Ureter (tissue), 1 donor: ENCODE results near the gene HAPLN2. TPM values are rescaled to one million over a fixed set of nuclear protein-coding genes. Genes with fewer than 3 reads are reported as not detected.
A peak's percentile ranks its signal among the peaks of the same experiment; 100 is the strongest.
"Not testable (repeated sequence)": the region's sequence is repeated elsewhere in the genome, so short reads cannot be mapped to it uniquely, and the experiment has no call there.

Experiments
- DNase-seq: peaks from one replicate; pipeline ENCODE4 v3.0.0-alpha.2; 2020; ENCODE audit warnings: low spot score
- total RNA-seq: library from RNA; stranded (reverse); gene quantifications from one replicate; pipeline ENCODE4 v1.2.4, GENCODE V29; 2023
- donor health status: DM: yes; HTN: yes; CAD: no.

The HAPLN2 gene
- 5.6 TPM for total RNA-seq

DNA sequence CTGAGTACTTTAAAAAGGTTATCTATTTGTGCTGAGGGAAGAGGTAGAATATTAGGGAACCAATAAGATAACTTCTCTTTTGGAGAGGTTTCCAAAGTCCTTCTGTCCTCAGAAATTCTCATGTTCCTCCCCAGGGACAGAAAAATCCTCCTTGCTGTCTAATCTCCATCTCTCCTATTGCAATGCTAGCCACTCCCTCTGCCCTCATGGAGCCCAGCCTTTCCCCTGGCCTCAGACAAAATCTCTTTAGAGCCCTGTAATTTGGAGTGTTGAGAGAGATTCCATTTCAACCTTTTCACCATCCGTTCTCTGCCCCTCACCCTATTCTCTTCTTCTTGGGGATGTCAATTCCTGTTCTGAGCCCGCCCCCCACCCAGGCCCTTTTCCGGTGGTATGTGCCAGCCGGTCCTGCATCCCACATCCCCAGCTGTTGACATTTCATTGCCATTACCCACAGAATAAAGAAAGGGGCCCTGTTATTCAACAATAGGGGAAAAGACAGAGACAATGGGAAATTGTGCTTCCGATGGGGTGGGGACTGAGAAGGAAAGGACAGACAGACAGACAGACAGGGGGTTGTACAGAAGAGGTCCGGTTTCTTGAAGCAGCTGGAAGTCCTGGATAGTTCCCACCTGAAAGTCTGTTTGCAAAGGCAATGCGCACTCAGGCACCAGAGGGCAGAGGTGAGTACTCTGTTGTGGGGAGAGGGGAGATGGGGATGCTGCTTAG lies at the start of gene HAPLN2:
TSS of gene HAPLN2 (plus strand) at position 563 of the 729 bp plus-strand sequence. CDS start 4,076 bp downstream, outside the sequence.
- DNase-seq, result no peak

GRCh38 chr1:156571261-156571852 lies 47.9 kb upstream of the HAPLN2 start:
- DNase-seq, result no peak

- DNase-seq, result peak; percentile 85
Observed at GRCh38 chr1:156571919-156572662, 47.1 kb upstream of the HAPLN2 start, which contains the start of gene IQGAP3. Gene IQGAP3, minus strand, starts transcription at chr1:156572565. Its CDS starts 36 bp downstream, at chr1:156572529.

- DNase-seq, result no peak
Observed at GRCh38 chr1:156572663-156573018, 46.6 kb upstream of the HAPLN2 start.

- no peak for DNase-seq
Observed at GRCh38 chr1:156574039-156574633, 45.1 kb upstream of the HAPLN2 start.

DNA sequence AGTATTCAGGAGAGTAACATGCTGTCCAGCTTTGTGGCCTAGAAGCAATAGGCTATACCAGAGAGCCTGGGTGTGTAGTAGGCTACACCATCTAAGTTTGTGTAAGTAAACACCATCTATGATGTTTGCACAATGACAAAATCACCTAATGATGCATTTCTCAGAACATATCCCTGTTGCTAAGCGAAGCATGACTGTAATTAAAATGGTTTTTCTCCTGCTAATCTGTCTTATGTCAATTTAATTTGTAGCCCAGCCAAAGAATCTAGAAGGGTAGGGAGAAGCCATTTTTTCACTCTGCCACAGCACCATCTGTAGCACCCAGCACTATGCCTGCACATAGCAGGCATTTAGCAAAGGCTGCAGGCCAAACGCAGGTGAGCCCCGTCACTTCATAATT lies 41.7 kb upstream of the HAPLN2 start:
- DNase-seq, result no peak

GRCh38 chr1:156578055-156578454 lies 41.2 kb upstream of the HAPLN2 start:
- no peak for DNase-seq

DNA sequence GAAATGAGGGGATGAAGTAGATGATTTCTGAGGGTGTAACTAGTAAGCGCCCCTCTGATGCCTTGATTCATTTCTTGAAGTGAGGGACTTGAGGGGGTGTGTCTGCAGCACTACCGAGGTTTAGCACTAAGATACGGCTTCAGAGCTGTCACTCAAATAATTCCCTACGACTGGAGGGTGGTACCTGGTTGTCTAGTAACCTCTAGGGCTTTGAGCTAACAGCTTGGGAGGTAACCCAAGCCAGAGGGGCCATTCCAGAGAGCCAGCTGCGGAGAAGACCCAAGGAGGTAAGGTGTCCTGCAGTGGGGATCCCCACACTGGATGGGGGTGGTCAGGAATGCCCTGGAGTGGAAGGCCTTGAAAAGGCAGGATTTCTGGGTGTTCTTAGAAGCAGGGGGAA lies 39.7 kb upstream of the HAPLN2 start, which contains the start of gene TTC24:
TSS of gene TTC24 (plus strand) at position 252 of the 400 bp plus-strand sequence. CDS start 1,642 bp downstream, outside the sequence.
- no peak for DNase-seq

- no peak for DNase-seq
Observed at GRCh38 chr1:156581661-156582387, 37.4 kb upstream of the HAPLN2 start.

- DNase-seq, result no peak
Observed at GRCh38 chr1:156582388-156583017, 36.7 kb upstream of the HAPLN2 start.

DNA sequence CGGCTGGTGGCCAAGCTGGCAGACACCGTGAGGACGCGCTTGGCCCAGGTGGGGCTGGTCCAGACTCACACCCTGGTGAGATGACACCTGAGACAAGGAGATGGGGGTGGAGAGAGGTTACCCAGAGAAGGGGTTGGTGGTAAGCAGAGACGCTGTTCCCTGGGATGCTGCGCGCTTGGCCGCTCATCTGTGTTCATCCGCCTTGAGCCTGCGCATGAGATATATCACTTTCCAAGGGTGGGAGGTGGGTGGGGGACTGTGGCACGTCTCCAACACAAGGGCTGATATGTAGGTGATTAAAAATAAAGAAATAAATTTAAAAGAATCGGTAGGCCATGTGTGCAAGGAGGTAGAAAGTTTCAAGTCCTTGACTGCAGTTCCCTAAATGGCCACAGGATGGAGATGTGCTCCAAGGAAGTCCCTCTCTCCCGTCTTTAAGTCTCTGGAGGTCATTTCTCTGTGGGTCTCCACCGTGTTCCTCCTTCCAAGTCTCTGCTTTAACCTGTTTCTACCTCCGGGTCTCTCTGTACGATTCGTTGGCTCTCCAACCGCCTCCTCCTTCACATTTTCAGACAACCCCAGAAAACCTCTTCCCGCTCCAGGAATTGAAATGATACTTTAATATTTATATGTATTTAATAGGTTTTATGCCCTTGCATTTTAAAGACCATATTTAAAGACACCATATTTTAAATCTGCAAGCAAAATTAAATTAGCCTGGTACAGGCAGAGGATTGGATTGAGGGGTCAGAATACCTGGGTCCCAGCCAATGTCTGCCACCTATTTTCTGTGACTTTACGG lies 35.2 kb upstream of the HAPLN2 start:
- DNase-seq, result peak; percentile 80

DNA sequence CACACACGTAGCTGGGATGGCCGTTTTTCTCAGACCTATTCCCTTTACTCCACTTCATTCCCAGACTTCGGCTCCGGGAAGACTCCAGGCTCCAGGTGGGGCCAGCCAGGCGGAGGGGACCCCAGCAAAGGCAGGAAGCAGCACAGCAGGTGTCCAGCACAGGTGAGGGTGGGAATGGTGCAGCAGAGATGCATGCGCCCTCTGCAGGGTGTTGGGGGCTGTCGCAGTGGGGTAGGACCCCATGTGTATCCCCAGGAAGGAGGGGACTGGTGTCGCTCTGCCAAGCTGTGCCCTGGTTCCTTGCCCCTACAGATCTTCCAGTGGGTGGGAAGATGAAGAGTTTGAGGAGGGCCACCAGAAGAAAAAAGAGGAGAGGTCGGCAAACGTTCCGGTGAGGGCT lies 34.4 kb upstream of the HAPLN2 start:
- DNase-seq, result no peak

GRCh38 chr1:156586323-156586722 lies 32.9 kb upstream of the HAPLN2 start:
- no peak for DNase-seq

DNA sequence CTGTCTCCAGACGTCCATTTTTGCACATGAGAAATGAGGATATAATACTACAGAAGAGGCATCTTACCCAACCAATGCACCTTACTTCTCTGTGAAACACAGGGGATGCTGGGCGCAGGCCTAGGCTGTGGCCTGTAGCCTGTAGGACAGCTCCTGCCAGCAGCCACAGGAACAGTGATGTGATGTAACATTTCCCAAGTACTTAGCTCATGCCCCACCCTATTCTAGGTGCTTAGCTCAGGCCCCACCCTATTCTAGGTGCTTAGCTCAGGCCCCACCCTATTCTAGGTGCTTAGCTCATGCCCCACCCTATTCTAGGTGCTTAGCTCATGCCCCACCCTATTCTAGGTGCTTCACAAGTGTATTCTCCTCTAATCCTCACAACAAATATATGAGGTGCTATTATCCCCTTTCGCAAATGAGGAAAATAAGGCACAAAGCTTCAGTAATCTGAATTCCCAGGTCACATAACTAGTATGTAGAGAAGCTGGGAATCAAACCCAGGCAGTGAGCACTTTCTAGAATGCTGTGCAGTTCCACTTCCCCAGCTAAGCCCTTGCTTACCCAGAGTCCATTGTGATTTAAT lies 32.2 kb upstream of the HAPLN2 start:
- no peak for DNase-seq

DNA sequence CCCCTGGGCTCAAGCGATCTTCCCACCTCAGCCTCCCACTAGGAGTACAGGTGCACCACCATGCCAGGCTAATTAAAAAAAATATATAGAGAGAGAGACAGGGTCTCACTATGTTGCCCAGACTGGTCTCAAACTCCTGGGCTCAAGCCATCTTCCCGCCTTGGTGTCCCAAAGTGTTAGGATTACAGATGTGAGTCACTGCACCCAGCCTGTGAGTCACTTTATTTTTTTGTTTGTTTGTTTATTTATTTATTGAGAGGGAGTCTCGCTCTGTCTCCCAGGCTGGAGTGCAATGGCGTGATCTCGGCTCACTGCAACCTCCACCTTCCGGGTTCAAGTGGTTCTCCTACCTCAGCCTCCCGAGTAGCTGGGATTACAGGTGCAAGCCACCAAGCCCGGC lies 31.3 kb upstream of the HAPLN2 start:
- DNase-seq, result not testable (repeated sequence)

- no peak for DNase-seq
Observed at GRCh38 chr1:156589546-156589945, 29.7 kb upstream of the HAPLN2 start.

DNA sequence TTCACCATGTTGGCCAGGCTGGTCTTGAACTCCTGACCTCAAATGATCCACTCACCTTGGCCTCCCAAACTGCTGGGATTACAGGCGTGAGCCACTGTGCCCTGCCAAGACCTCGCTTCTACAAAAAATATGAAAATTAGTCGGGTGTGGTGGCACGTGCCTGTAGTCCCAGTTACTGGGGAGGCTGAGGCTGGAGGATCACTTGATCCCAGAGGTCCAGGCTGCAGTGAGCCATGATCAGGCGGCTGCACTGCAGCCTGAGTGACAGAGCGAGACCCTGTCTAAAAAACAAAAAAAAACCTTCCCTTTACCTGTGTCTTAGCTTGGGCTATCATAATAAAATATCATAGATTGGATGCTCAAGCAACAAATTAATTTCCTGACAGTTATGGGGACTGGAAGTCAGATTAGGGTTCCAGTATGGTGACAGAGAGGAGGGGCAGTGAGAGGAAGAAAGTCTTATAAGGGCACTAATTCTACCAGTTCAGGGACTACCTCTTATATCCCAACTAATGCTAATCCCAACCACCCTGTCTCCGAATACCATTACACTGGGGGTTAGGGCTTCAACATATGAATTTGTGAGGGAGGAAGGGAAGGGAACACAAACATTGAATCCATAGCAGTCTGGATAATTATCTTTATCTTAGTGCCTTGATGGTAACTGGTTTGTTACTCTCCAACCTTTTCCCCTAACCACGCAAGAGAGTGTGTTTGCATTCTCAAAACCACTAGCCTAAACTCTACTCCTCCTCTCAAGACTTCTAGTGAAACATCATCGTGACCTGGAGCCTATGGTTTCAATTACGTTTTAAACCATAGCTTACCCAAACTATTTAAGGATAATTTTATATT lies 28.7 kb upstream of the HAPLN2 start:
- no peak for DNase-seq

DNA sequence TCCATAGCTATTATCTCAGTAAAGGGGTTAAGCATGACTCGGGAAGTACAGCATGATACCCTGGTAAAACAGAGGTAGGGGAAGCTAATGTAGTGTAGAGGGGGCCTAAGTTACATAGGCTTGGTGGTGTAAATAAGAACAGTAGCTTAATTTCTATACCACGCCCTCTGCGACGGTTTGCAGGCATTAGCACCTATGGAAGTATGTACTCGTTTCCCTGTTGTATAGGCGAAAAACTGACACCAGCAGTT lies 28.1 kb upstream of the HAPLN2 start:
- DNase-seq, result no peak
